ENCODE results near the gene SARDH.

SARDH gene

GRCh38 chr9:133717113-133718031 lies 20.8 kb downstream of the SARDH start:
- in situ Hi-C loops (cut with MboI; ENCODE audit: low sequenced_read_pairs), result no loop called here

GRCh38 chr9:133716564-133717112 lies 21.5 kb downstream of the SARDH start:
- in situ Hi-C loops (cut with MboI; ENCODE audit: low sequenced_read_pairs), result no loop called here

- in situ Hi-C loops (cut with MboI; ENCODE audit: low sequenced_read_pairs), result no loop called here
These were observed 22.1 kb downstream of the SARDH start for GRCh38 chr9:133715866-133716563.

- in situ Hi-C loops (cut with MboI; ENCODE audit: low sequenced_read_pairs), result no loop called here
These were observed 22.8 kb downstream of the SARDH start for GRCh38 chr9:133715295-133715865.

GRCh38 chr9:133714606-133715294 lies 23.4 kb downstream of the SARDH start:
- in situ Hi-C loops (cut with MboI; ENCODE audit: low sequenced_read_pairs), result no loop called here

- in situ Hi-C loops (cut with MboI; ENCODE audit: low sequenced_read_pairs), result no loop called here
These were observed 24.1 kb downstream of the SARDH start for GRCh38 chr9:133713960-133714495.

- in situ Hi-C loops (cut with MboI; ENCODE audit: low sequenced_read_pairs), result no loop called here
These were observed 24.8 kb downstream of the SARDH start for GRCh38 chr9:133713150-133713959.

GRCh38 chr9:133712221-133713100 lies 25.7 kb downstream of the SARDH start:
- in situ Hi-C loops (cut with MboI; ENCODE audit: low sequenced_read_pairs), result no loop called here

- in situ Hi-C loops (cut with MboI; ENCODE audit: low sequenced_read_pairs), result no loop called here
These were observed 26.5 kb downstream of the SARDH start for GRCh38 chr9:133711428-133712220.

GRCh38 chr9:133710661-133711427 lies 27.3 kb downstream of the SARDH start:
- in situ Hi-C loops (cut with MboI; ENCODE audit: low sequenced_read_pairs), result no loop called here

- in situ Hi-C loops (cut with MboI; ENCODE audit: low sequenced_read_pairs), result no loop called here
These were observed 28.2 kb downstream of the SARDH start for GRCh38 chr9:133709691-133710571.

GRCh38 chr9:133709015-133709611 lies 29.0 kb downstream of the SARDH start:
- in situ Hi-C loops (cut with MboI; ENCODE audit: low sequenced_read_pairs), result no loop called here

- in situ Hi-C loops (cut with MboI; ENCODE audit: low sequenced_read_pairs), result no loop called here
These were observed 29.7 kb downstream of the SARDH start for GRCh38 chr9:133708246-133709014.

- in situ Hi-C loops (cut with MboI; ENCODE audit: low sequenced_read_pairs), result no loop called here
These were observed 30.3 kb downstream of the SARDH start for GRCh38 chr9:133707763-133708245.

All from HL-60/S4 treated with retinoic acid at 250 ng/mL for 4 days and 3 days (cell line).